Neural progenitor cell (in vitro differentiated cells): ENCODE results near the gene IDI1. TPM values are rescaled to one million over a fixed set of nuclear protein-coding genes. Genes with fewer than 3 reads are reported as not detected.

Experiments
- DNase-seq: peaks from one replicate; pipeline ENCODE4 v3.0.0-alpha.2; 2016; ENCODE audit warnings: low spot score
- H2AFZ ChIP-seq: fragments of 200-600 bp; sonication (generic); replicated peaks from 2 replicates; pipeline ENCODE4 v1.6.1; 2016; ENCODE audit warnings: antibody characterized with exemption
- H3F3A ChIP-seq: fragments of 200-600 bp; sonication (generic); 2 replicates; pipeline ENCODE4 v1.6.1; 2016; ENCODE audit warnings: antibody characterized with exemption, low read depth
- H3K27ac ChIP-seq: fragments of 200-600 bp; sonication (generic); 2 replicates; pipeline ENCODE4 v1.5.1; 2016; ENCODE audit warnings: mild to moderate bottlenecking
- H3K27me3 ChIP-seq: fragments of 200-600 bp; sonication (generic); 2 replicates; pipeline ENCODE4 v1.6.1; 2016; ENCODE audit warnings: mild to moderate bottlenecking, moderate library complexity
- H3K36me3 ChIP-seq: fragments of 200-600 bp; sonication (generic); 2 replicates; pipeline ENCODE4 v1.5.1; 2016
- H3K4me1 ChIP-seq: fragments of 200-600 bp; sonication (generic); 2 replicates; pipeline ENCODE4 v1.6.1; 2016; ENCODE audit warnings: mixed run types
- H3K4me2 ChIP-seq: fragments of 200-600 bp; sonication (generic); 2 replicates; pipeline ENCODE4 v1.6.1; 2016
- H3K4me3 ChIP-seq: fragments of 200-600 bp; sonication (generic); 2 replicates; pipeline ENCODE4 v1.5.1; 2016
- H3K79me2 ChIP-seq: fragments of 200-600 bp; sonication (generic); 2 replicates; pipeline ENCODE4 v1.6.1; 2016; ENCODE audit warnings: low read depth
- H3K9ac ChIP-seq: fragments of 200-600 bp; sonication (generic); 2 replicates; pipeline ENCODE4 v1.6.1; 2016
- H3K9me3 ChIP-seq: fragments of 200-600 bp; sonication (generic); 2 replicates; pipeline ENCODE4 v1.5.1; 2016; ENCODE audit warnings: low read depth
- H4K20me1 ChIP-seq: fragments of 200-600 bp; sonication (generic); 2 replicates; pipeline ENCODE4 v1.6.1; 2016; ENCODE audit warnings: low read depth
- H3K27ac Mint-ChIP-seq: 3 replicates; pipeline ENCODE4 v1.8.0; 2021; ENCODE audit warnings: mixed read lengths
- H3K27me3 Mint-ChIP-seq: 2 replicates; pipeline ENCODE4 v1.8.0; 2022; ENCODE audit warnings: low read depth, mild to moderate bottlenecking, inconsistent platforms, moderate library complexity, mixed read lengths; ENCODE audit not compliant: insufficient read depth
- H3K36me3 Mint-ChIP-seq: 3 replicates; pipeline ENCODE4 v1.8.0; 2021; ENCODE audit warnings: mixed read lengths
- H3K4me1 Mint-ChIP-seq: 3 replicates; pipeline ENCODE4 v1.8.0; 2021; ENCODE audit warnings: mixed read lengths
- H3K4me3 Mint-ChIP-seq: 3 replicates; pipeline ENCODE4 v1.8.0; 2021; ENCODE audit warnings: mild to moderate bottlenecking, moderate library complexity, mixed read lengths
- H3K9me3 Mint-ChIP-seq: 3 replicates; pipeline ENCODE4 v1.8.0; 2020; ENCODE audit warnings: mixed read lengths
- EZH2 ChIP-seq: fragments of 200-600 bp; sonication (generic); IDR thresholded peaks from 2 replicates; pipeline ENCODE4 v1.6.1; 2017; ENCODE audit warnings: antibody characterized with exemption, mild to moderate bottlenecking, moderate library complexity
- EZH2phosphoT487 ChIP-seq: fragments of 200-600 bp; sonication (generic); IDR thresholded peaks from 2 replicates; pipeline ENCODE4 v1.6.1; 2017; ENCODE audit warnings: antibody characterized with exemption
- total RNA-seq: library from RNA; depleted of rRNA; stranded (reverse); fragments of >200 nt; gene quantifications from 2 replicates; pipeline ENCODE4 v1.2.3, GENCODE V29; 2015; ENCODE audit warnings: low replicate concordance
- TF ChIP-seq, protein P1 (sequence below): fragments of 200-600 bp; sonication (generic); IDR thresholded peaks from 2 replicates; pipeline ENCODE4 v1.5.1; 2017; ENCODE audit warnings: antibody characterized with exemption, mild to moderate bottlenecking

IDI1 gene
- total RNA-seq, 1 donor from 2014 or later: 168 TPM

DNA sequence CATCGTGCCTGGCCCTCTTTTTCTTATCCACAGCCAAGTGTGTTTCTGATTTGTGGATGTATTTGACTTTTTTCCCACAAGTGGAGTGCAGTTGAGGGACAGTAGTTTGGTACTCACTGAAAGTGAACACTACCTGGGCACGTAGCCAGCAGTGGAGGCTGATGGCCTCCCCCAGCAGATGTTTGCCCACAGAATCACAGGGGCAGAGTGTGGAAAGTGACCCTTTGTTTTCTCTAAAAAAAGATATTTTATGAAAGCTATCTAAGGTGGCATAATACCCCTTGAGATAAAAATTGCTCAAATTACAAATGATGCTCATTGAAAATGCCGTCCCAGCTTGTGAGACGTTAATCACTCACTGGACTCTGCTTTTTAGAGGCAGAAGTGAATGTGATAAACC lies 36.3 kb upstream of the IDI1 start:
- Histone ChIP-seq H4K20me1 (no peaks in the 10 kb centered on the region), H3K27ac (no peak overlapping the region), H3K4me2 (no peak overlapping the region), H3K27me3 (no peaks in the 10 kb centered on the region), H3F3A (no peaks in the 10 kb centered on the region), H2AFZ (no peak overlapping the region), H3K4me1 (no peaks in the 10 kb centered on the region), H3K4me3 (no peak overlapping the region), H3K79me2 (no peaks in the 10 kb centered on the region), H3K9me3 (no peaks in the 10 kb centered on the region), H3K9ac (no peak overlapping the region), H3K36me3 (peaks cover 4% of the 10 kb centered on the region)
- Mint-ChIP-seq H3K36me3 (peaks cover 25% of the 10 kb centered on the region), H3K9me3 (no peaks in the 10 kb centered on the region), H3K27me3 (peaks cover 2% of the 10 kb centered on the region), H3K27ac (no peak overlapping the region), H3K4me3 (no peak overlapping the region), H3K4me1 (no peaks in the 10 kb centered on the region)
- DNase-seq: no peak
- TF ChIP-seq, protein P1, sequence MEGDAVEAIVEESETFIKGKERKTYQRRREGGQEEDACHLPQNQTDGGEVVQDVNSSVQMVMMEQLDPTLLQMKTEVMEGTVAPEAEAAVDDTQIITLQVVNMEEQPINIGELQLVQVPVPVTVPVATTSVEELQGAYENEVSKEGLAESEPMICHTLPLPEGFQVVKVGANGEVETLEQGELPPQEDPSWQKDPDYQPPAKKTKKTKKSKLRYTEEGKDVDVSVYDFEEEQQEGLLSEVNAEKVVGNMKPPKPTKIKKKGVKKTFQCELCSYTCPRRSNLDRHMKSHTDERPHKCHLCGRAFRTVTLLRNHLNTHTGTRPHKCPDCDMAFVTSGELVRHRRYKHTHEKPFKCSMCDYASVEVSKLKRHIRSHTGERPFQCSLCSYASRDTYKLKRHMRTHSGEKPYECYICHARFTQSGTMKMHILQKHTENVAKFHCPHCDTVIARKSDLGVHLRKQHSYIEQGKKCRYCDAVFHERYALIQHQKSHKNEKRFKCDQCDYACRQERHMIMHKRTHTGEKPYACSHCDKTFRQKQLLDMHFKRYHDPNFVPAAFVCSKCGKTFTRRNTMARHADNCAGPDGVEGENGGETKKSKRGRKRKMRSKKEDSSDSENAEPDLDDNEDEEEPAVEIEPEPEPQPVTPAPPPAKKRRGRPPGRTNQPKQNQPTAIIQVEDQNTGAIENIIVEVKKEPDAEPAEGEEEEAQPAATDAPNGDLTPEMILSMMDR: no peak
- no peak for TF ChIP-seq EZH2phosphoT487
- TF ChIP-seq EZH2: no peak

DNA sequence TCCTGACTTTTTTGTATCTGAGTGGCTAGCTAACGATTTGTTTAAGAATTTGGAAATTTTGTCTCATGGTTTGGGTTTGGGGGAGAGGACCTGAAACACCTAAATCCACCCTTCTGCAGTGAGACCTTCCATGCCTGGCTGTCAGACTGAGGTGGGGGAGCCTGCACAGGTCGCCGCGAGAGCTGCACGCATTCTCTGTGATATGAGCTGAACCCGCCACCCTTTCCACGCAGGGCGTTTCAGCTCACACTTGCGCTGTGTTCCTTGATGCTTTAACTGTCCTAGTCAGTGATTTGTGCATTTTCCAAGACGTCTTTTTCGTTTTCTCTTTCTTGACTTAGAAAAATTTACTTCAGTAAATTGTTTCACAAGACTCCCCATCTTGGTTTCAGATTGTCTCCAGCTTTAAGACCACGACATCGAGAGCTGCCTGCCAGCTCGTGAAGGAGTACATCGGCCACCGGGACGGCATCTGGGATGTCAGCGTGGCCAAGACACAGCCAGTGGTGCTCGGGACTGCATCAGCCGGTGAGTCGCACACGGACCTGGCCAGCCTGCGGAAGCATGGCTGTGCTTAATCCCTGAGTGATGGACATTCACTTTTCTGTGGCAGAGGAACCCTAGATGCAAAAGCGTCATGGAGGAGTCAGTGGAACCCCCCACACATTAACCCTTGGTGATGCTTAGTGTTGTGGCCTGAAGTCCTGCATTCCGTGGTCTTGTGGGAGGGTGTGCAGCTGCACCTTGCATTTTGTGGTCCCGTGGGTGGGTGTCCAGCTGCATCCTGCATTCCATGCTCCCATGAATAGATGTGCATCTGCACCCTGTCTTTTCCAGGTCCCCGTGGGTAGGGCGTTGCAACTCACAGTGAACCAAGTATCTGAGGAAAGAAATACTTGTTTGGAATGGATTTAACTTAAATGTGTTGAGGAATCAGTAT lies 35.4 kb upstream of the IDI1 start:
- H3K4me1 Mint-ChIP-seq: no peaks in the 10 kb centered on the region
- Histone ChIP-seq H3K4me2 (no peak overlapping the region), H3K27me3 (no peaks in the 10 kb centered on the region), H3F3A (no peaks in the 10 kb centered on the region), H3K27ac (no peak overlapping the region), H3K9me3 (no peaks in the 10 kb centered on the region), H2AFZ (no peak overlapping the region), H3K4me1 (no peaks in the 10 kb centered on the region), H3K79me2 (no peaks in the 10 kb centered on the region), H3K9ac (no peak overlapping the region), H4K20me1 (no peaks in the 10 kb centered on the region), H3K4me3 (no peak overlapping the region), H3K36me3 (peaks cover 4% of the 10 kb centered on the region)
- H3K4me3 Mint-ChIP-seq: no peak overlapping the region
- peaks cover 2% of the 10 kb centered on the region for H3K27me3 Mint-ChIP-seq
- TF ChIP-seq, protein P1: no peak
- H3K9me3 Mint-ChIP-seq: no peaks in the 10 kb centered on the region
- DNase-seq: no peak
- H3K27ac Mint-ChIP-seq: no peak overlapping the region
- peaks cover 26% of the 10 kb centered on the region for H3K36me3 Mint-ChIP-seq

GRCh38 chr10:1083581-1083980 lies 34.7 kb upstream of the IDI1 start:
- Histone ChIP-seq H3K79me2 (no peaks in the 10 kb centered on the region), H3K9ac (no peak overlapping the region), H3K4me1 (no peaks in the 10 kb centered on the region), H3K9me3 (no peaks in the 10 kb centered on the region), H2AFZ (no peak overlapping the region), H3K36me3 (peaks cover 4% of the 10 kb centered on the region), H3F3A (no peaks in the 10 kb centered on the region), H3K4me2 (no peak overlapping the region), H3K4me3 (no peak overlapping the region), H3K27ac (no peak overlapping the region), H3K27me3 (no peaks in the 10 kb centered on the region), H4K20me1 (no peaks in the 10 kb centered on the region)
- H3K27ac Mint-ChIP-seq: no peak overlapping the region
- peaks cover 2% of the 10 kb centered on the region for H3K27me3 Mint-ChIP-seq
- H3K4me3 Mint-ChIP-seq: no peak overlapping the region
- peaks cover 26% of the 10 kb centered on the region for H3K36me3 Mint-ChIP-seq
- H3K9me3 Mint-ChIP-seq: no peaks in the 10 kb centered on the region
- TF ChIP-seq, protein P1: no peak
- no peak for TF ChIP-seq EZH2
- TF ChIP-seq EZH2phosphoT487: no peak
- no peaks in the 10 kb centered on the region for H3K4me1 Mint-ChIP-seq
- no peak for DNase-seq
